OCI-LY7 (cell line): ENCODE data around the gene KCNJ15. TPM values are rescaled to one million over a fixed set of nuclear protein-coding genes. Genes with fewer than 3 reads are reported as not detected.

Experiments used
- BruUV-seq: library from RNA; stranded (reverse); fragments of 400-500 nt; replicated peaks from 2 replicates; lab custom pipeline; 2021; lab: Mats Ljungman, UMichigan
- CTCF ChIA-PET: fragments of 300-600 bp; sonication (Branson Sonifier 250); formaldehyde crosslinking; loops from one replicate; lab custom pipeline; 2022; ENCODE audit warnings: antibody characterized with exemption; ENCODE audit not compliant: unreplicated experiment; lab: Charles Lee
- POLR2A ChIA-PET: fragments of 300-600 bp; sonication (Branson Sonifier 250); formaldehyde crosslinking; loops from one replicate; lab custom pipeline; 2022; ENCODE audit warnings: antibody characterized with exemption; lab: Charles Lee
- DNase-seq: peaks from one replicate; pipeline ENCODE4 v3.0.0-alpha.2; 2015; ENCODE audit warnings: low spot score
- H2AFZ ChIP-seq: fragments of 200-600 bp; sonication (generic), shearing (Covaris generic); 2 replicates; pipeline ENCODE4 v1.6.1; 2014; ENCODE audit warnings: mild to moderate bottlenecking, antibody characterized with exemption, low read length, moderate library complexity
- H3K27ac ChIP-seq: fragments of 200-600 bp; sonication (generic); 2 replicates; pipeline ENCODE4 v1.5.1; 2014; ENCODE audit warnings: mixed run types, low read depth, mild to moderate bottlenecking, moderate library complexity, low read length, inconsistent platforms; ENCODE audit not compliant: poor library complexity, severe bottlenecking
- H3K36me3 ChIP-seq: fragments of 200-600 bp; sonication (generic); 2 replicates; pipeline ENCODE4 v1.6.1; 2014; ENCODE audit warnings: mild to moderate bottlenecking, antibody characterized with exemption, low read length, moderate library complexity, mixed read lengths; ENCODE audit not compliant: insufficient read depth
- H3K4me1 ChIP-seq: fragments of 200-600 bp; sonication (generic); 2 replicates; pipeline ENCODE4 v1.5.1; 2014; ENCODE audit warnings: mild to moderate bottlenecking, low read length; ENCODE audit not compliant: insufficient read depth, poor library complexity, severe bottlenecking
- H3K4me2 ChIP-seq: fragments of 200-600 bp; sonication (generic); 2 replicates; pipeline ENCODE4 v1.6.1; 2014; ENCODE audit warnings: mild to moderate bottlenecking, low read length
- H3K4me3 ChIP-seq: fragments of 200-600 bp; sonication (generic); 2 replicates; pipeline ENCODE4 v1.5.1; 2014; ENCODE audit warnings: mild to moderate bottlenecking, low read depth, low read length; ENCODE audit not compliant: poor library complexity, severe bottlenecking
- H3K79me2 ChIP-seq: fragments of 200-600 bp; sonication (generic); 2 replicates; pipeline ENCODE4 v1.6.1; 2016; ENCODE audit warnings: low read depth, mild to moderate bottlenecking, low read length, moderate library complexity, mixed read lengths; ENCODE audit not compliant: insufficient read depth
- H3K9me2 ChIP-seq: fragments of 200-600 bp; sonication (generic); 2 replicates; pipeline ENCODE4 v1.6.1; 2016; ENCODE audit warnings: mild to moderate bottlenecking, low read length, mixed read lengths; ENCODE audit not compliant: insufficient read depth
- H3K9me3 ChIP-seq: fragments of 200-600 bp; sonication (generic); 2 replicates; pipeline ENCODE4 v1.6.1; 2014; ENCODE audit warnings: mild to moderate bottlenecking, mixed run types, low read length, mixed read lengths
- H4K20me1 ChIP-seq: fragments of 200-600 bp; sonication (generic); 2 replicates; pipeline ENCODE4 v1.6.1; 2014; ENCODE audit warnings: mild to moderate bottlenecking, antibody characterized with exemption, low read length, moderate library complexity, mixed read lengths; ENCODE audit not compliant: insufficient read depth
- CTCF ChIP-seq: fragments of 200-600 bp; sonication (generic); conservative IDR thresholded peaks from 2 replicates; pipeline ENCODE4 v1.5.1; 2014; ENCODE audit warnings: mild to moderate bottlenecking, antibody characterized with exemption, low read length, moderate library complexity, mixed read lengths
- EZH2phosphoT487 ChIP-seq: fragments of 200-600 bp; sonication (generic); IDR thresholded peaks from 2 replicates; pipeline ENCODE4 v1.6.1; 2018; ENCODE audit warnings: low read depth, borderline replicate concordance, mild to moderate bottlenecking, mixed run types, antibody characterized with exemption, low read length, moderate library complexity, mixed read lengths
- intact Hi-C: fragments of 100-400 bp; cut with micrococcal nuclease; formaldehyde crosslinking; loops from one replicate; pipeline ENCODE4 v1.10.0; 2022; ENCODE audit not compliant: unreplicated experiment
- total RNA-seq, 2 experiments: library from RNA; depleted of rRNA in 1 of 2; stranded (reverse); fragments of >200 nt in 1 of 2; shearing (Covaris generic) in 1 of 2; gene quantifications; 2 replicates each; pipeline ENCODE4 v1.2.3, GENCODE V29; 2014 to 2022

The KCNJ15 gene
- total RNA-seq, 2 experiments from 2014 or later, result not detected

GRCh38 chr21:38268864-38269575 lies 12.2 kb downstream of the KCNJ15 start:
- Histone ChIP-seq H3K36me3 (no peaks in the 10 kb centered on the region), H2AFZ (no peak overlapping the region), H3K9me2 (no peaks in the 10 kb centered on the region), H3K4me3 (no peak overlapping the region), H3K9me3 (no peaks in the 10 kb centered on the region), H3K27ac (no peak overlapping the region), H4K20me1 (no peaks in the 10 kb centered on the region), H3K4me1 (no peaks in the 10 kb centered on the region), H3K4me2 (no peak overlapping the region), H3K79me2 (no peaks in the 10 kb centered on the region)
- BruUV-seq, result no TSS peak
- no peak for TF ChIP-seq EZH2phosphoT487
- ChIA-PET POLR2A (interaction anchor here (0.6 kb wide), 1 partner anchor 698 kb away, joined by 3 read pairs; no protein-coding TSS in a partner anchor), CTCF (no interaction called here)
- no peak for DNase-seq
- intact Hi-C loops, result no loop called here

GRCh38 chr21:38269576-38269936 lies 12.8 kb downstream of the KCNJ15 start:
- no peak overlapping the region for H3K4me2 ChIP-seq

GRCh38 chr21:38272215-38272614 lies 15.4 kb downstream of the KCNJ15 start:
- H4K20me1 ChIP-seq, result no peaks in the 10 kb centered on the region
- BruUV-seq, result no TSS peak
- no peaks in the 10 kb centered on the region for H3K4me1 ChIP-seq
- no peak overlapping the region for H3K4me2 ChIP-seq
- H3K9me2 ChIP-seq, result no peaks in the 10 kb centered on the region
- H3K36me3 ChIP-seq, result no peaks in the 10 kb centered on the region
- H3K27ac ChIP-seq, result no peak overlapping the region
- H3K9me3 ChIP-seq, result no peaks in the 10 kb centered on the region
- CTCF ChIA-PET, result no interaction called here
- no peak overlapping the region for H3K4me3 ChIP-seq
- intact Hi-C loops, result no loop called here
- POLR2A ChIA-PET, result no interaction called here
- TF ChIP-seq CTCF, result no peak
- TF ChIP-seq EZH2phosphoT487, result no peak
- DNase-seq, result no peak
- H2AFZ ChIP-seq, result no peak overlapping the region
- H3K79me2 ChIP-seq, result no peaks in the 10 kb centered on the region

More at GRCh38 chr21:38269576-38269936, 12.8 kb downstream of the KCNJ15 start:
- Histone ChIP-seq H3K27ac (no peak overlapping the region), H4K20me1 (no peaks in the 10 kb centered on the region), H3K4me1 (no peaks in the 10 kb centered on the region), H3K9me3 (no peaks in the 10 kb centered on the region), H3K79me2 (no peaks in the 10 kb centered on the region), H3K4me3 (no peak overlapping the region), H3K36me3 (no peaks in the 10 kb centered on the region), H3K9me2 (no peaks in the 10 kb centered on the region), H2AFZ (no peak overlapping the region)
- DNase-seq, result no peak
- TF ChIP-seq CTCF (no peak), EZH2phosphoT487 (no peak)
- intact Hi-C loops, result no loop called here
- BruUV-seq, result no TSS peak
- ChIA-PET CTCF (no interaction called here), POLR2A (interaction anchor here (0.6 to 1.0 kb wide), 2 partner anchors 15 to 699 kb away, joined by 3 read pairs; no protein-coding TSS in a partner anchor)
